HG02852 (cell line): ENCODE measurements around the gene DEPP1.

Source experiments
- ATAC-seq: cut with Tn5 transposase; IDR thresholded peaks from one replicate; pipeline ENCODE4 v1.9.1; 2021; ENCODE audit warnings: mild to moderate bottlenecking, moderate library complexity; ENCODE audit not compliant: unreplicated experiment

Gene DEPP1

GRCh38 chr10:44956226-44956625 lies 22.4 kb downstream of the DEPP1 start:
- ATAC-seq: no peak

GRCh38 chr10:44955413-44956070 lies 23.1 kb downstream of the DEPP1 start:
- ATAC-seq: no peak

- no peak for ATAC-seq
Measured at GRCh38 chr10:44954962-44955361, 23.6 kb downstream of the DEPP1 start.

- no peak for ATAC-seq
Measured at GRCh38 chr10:44954042-44954441, 24.6 kb downstream of the DEPP1 start.

- ATAC-seq: no peak
Measured at GRCh38 chr10:44952779-44953231, 25.8 kb downstream of the DEPP1 start.

- ATAC-seq: no peak
Measured at GRCh38 chr10:44951576-44952226, 26.9 kb downstream of the DEPP1 start.

GRCh38 chr10:44950326-44951225 lies 28.0 kb downstream of the DEPP1 start:
- peak; percentile 27 for ATAC-seq

GRCh38 chr10:44949915-44950314 lies 28.7 kb downstream of the DEPP1 start:
- no peak for ATAC-seq

GRCh38 chr10:44949127-44949802 lies 29.3 kb downstream of the DEPP1 start:
- no peak for ATAC-seq

- no peak for ATAC-seq
Measured at GRCh38 chr10:44948642-44949041, 30.0 kb downstream of the DEPP1 start.

- ATAC-seq: peak; percentile 71
Measured at GRCh38 chr10:44947371-44948152, 31.0 kb downstream of the DEPP1 start.

- no peak for ATAC-seq
Measured at GRCh38 chr10:44946205-44946604, 32.4 kb downstream of the DEPP1 start.

- ATAC-seq: no peak
Measured at GRCh38 chr10:44944354-44944753, 34.3 kb downstream of the DEPP1 start.

- ATAC-seq: no peak
Measured at GRCh38 chr10:44939691-44940401, 38.8 kb downstream of the DEPP1 start.

- ATAC-seq: no peak
Measured at GRCh38 chr10:44938956-44939355, 39.7 kb downstream of the DEPP1 start.

- no peak for ATAC-seq
Measured at GRCh38 chr10:44937196-44938005, 41.2 kb downstream of the DEPP1 start.

GRCh38 chr10:44936314-44936975 lies 42.2 kb downstream of the DEPP1 start:
- no peak for ATAC-seq

GRCh38 chr10:44935966-44936295 lies 42.7 kb downstream of the DEPP1 start:
- ATAC-seq: no peak
